A549 treated with RU486 at 1 μM for 4 hours (cell line): ENCODE data around the gene KRT71. TPM values are rescaled to one million over a fixed set of nuclear protein-coding genes. Genes with fewer than 3 reads are reported as not detected.

Experiments used
- total RNA-seq: library from RNA; stranded (reverse); fragments of 200-300 nt; extraction: Qiagen RNA extraction; gene quantifications from 5 replicates; pipeline ENCODE4 v1.2.3, GENCODE V29; 2022; ENCODE audit warnings: low read depth

KRT71 gene
- not detected in 5 replicates for total RNA-seq

DNA sequence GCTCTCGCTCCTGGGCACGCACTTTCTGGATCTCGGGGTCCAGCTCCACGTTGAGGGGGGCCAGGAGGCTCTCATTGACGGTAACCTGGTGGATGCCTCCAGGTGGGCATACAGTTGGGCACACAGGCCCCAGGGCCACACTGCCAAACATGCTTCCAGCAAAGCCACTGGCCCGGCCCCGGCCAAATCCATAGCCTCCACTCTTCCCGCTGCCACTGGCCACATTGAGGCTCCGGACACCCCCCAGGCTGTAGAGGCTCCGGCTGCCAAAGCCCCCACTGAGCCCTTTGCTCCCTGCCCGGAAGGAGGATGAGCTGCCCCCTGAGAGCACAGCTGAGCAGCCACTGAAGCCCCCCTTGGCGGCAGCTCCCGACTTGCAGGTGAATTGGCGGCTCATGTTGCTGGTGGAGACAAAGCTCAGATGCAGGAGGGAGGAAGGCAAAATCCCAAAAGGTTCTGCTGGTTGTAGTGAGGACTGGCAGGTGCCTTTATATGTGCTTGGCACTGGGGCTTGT is at the start of gene KRT71:
Gene KRT71, minus strand, starts transcription at position 465 of the 515 bp plus-strand sequence. Its CDS starts 68 bp downstream, at position 397.

DNA sequence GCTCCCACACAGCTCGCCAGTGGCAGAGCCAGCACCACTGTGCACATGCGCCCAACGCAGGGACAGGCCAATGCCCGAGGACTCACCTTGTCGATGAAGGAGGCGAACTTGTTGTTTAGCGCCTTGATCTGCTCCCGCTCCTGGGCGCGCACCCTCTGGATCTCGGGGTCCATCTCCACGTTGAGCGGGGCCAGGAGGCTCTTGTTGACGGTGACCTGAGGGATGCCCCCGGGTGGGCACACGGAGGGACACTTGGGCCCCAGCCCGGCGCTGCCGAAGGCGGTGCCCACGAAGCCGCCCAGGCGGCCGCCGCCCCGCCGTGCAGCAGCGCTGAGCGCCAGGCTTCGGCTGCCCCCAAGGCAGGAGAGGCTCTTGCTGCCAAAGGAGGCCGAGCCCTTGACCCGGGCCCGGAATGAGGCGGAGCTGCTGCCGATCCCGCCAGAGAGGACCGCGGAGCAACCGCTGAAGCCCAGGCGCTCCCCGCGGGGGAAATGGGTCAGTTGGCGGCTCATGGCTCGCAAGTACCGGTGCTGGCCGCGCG is 48.1 kb upstream of the KRT71 start, which contains the start of gene KRT72:
Gene KRT72, minus strand, starts transcription at position 523 of the 541 bp plus-strand sequence. Its CDS starts 11 bp downstream, at position 512.

DNA sequence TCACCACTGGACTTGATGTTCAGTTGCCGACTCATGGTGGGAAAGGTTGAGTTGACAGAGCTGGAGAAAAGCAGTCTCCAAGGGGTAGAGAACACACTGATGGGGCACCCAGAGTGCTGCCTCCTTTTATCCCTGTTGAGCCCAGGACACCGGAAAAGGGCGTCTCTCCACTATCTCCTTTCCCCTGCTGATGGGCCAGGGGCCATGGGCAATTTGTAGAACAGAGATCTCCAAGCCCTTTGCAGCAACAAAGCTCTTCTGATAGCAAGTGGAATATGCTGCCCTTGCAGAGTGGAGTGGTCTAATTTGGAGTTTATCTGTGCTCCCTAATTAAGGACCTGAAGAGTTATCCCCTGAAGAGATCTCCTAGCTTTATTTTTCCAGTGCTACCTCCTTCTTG is 20.8 kb upstream of the KRT71 start, which contains the start of gene KRT74:
Gene KRT74, minus strand, starts transcription at position 101 of the 400 bp plus-strand sequence. Its CDS starts 66 bp downstream, at position 35.

DNA sequence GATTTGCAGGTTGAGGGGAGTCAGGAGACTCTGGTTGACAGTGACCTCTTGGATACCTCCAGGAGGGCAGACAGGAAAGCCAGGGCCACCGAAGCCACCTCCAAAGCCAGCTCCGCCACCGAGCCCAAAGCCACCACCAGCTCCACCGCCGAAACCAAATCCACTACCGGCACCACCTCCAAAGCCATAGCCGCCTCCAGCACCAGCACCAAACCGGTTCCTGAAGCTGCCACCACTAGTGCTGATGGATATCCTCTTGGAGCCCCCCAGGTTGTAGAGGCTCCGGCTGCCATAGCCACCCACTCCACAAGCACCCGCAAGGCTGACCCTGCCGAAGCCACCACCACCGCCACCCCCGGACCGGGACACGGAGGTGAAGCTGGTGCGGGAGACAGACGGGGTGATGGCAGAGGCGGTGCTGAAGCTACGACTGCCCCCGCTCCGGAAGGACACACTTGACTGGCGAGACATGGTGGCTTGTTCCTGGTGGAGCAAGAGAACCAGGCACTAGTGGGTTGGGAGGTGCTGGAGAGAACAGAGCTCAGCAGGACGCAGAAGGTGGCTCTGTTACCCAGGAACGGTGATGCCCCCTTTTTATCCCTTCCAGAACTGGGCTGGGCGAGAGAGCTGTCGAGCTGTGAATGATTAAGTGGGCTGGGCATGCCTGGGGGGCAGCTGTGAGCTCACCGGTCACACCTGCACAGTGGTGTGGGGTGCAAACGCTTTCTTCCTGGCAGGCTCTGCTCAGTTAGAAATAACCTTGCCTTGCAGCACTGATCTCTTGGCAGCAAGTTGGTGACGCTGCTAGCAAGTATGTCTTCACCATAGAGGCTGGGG is 32.9 kb downstream of the KRT71 start, which contains the start of gene KRT5:
Gene KRT5, minus strand, starts transcription at position 569 of the 837 bp plus-strand sequence. Its CDS starts 98 bp downstream, at position 471.

Other genes starting within 250 kb of the KRT71 start
- gene KRT83, start 231.7 kb downstream of the KRT71 start, total RNA-seq: 2.5 to 6.9 TPM (median 5.9 TPM) in 5 replicates
- gene KRT85, start 185.7 kb downstream of the KRT71 start, total RNA-seq: 0.12 TPM in 1 of 5 replicates, not detected in the others
- gene KRT84, start 167.5 kb downstream of the KRT71 start, total RNA-seq: not detected in 5 replicates
- not detected in 5 replicates for gene KRT82, start 146.8 kb downstream of the KRT71 start, total RNA-seq
- 0.11 to 0.35 TPM (median 0.24 TPM) in 5 replicates for gene KRT75, start 118.8 kb downstream of the KRT71 start, total RNA-seq
- not detected in 5 replicates for gene KRT6B, start 101.0 kb downstream of the KRT71 start, total RNA-seq
- not detected in 5 replicates for gene KRT6C, start 79.3 kb downstream of the KRT71 start, total RNA-seq
- 0.64 to 0.95 TPM (median 0.94 TPM) in 5 replicates for gene KRT6A, start 59.9 kb downstream of the KRT71 start, total RNA-seq
- 0.54 to 0.61 TPM in 2 of 5 replicates, not detected in the others for gene KRT5, start 32.8 kb downstream of the KRT71 start, total RNA-seq
- gene KRT74, start 20.7 kb upstream of the KRT71 start, total RNA-seq: not detected in 5 replicates
- not detected in 5 replicates for gene KRT72, start 48.3 kb upstream of the KRT71 start, total RNA-seq
- not detected in 5 replicates for gene KRT73, start 65.4 kb upstream of the KRT71 start, total RNA-seq
- gene KRT2, start 99.1 kb upstream of the KRT71 start, total RNA-seq: 0.05 TPM in 1 of 5 replicates, not detected in the others
- not detected in 5 replicates for gene KRT1, start 127.3 kb upstream of the KRT71 start, total RNA-seq
- not detected in 5 replicates for gene KRT77, start 150.4 kb upstream of the KRT71 start, total RNA-seq
- not detected in 5 replicates for gene KRT76, start 224.2 kb upstream of the KRT71 start, total RNA-seq
- gene KRT3, start 243.0 kb upstream of the KRT71 start, total RNA-seq: 0.05 to 0.08 TPM (median 0.07 TPM) in 3 of 5 replicates, not detected in the others